KMS-11 (cell line): ENCODE measurements around the gene HMGN5.

Source experiments
- H2AFZ ChIP-seq: fragments of 200-600 bp; sonication (generic); 2 replicates; pipeline ENCODE4 v1.6.1; 2016; ENCODE audit warnings: antibody characterized with exemption, mixed run types, low read depth
- H3K27ac ChIP-seq: fragments of 200-600 bp; sonication (generic); 2 replicates; pipeline ENCODE4 v1.6.1; 2016; ENCODE audit warnings: mild to moderate bottlenecking, mixed run types
- H3K27me3 ChIP-seq: fragments of 200-600 bp; sonication (generic); 2 replicates; pipeline ENCODE4 v1.6.1; 2017; ENCODE audit warnings: mild to moderate bottlenecking, low read depth, mixed run types, moderate library complexity; ENCODE audit not compliant: insufficient read depth
- H3K36me3 ChIP-seq: fragments of 200-600 bp; sonication (generic); 2 replicates; pipeline ENCODE4 v1.6.1; 2017; ENCODE audit warnings: mild to moderate bottlenecking, mixed run types; ENCODE audit not compliant: insufficient read depth
- H3K4me1 ChIP-seq: fragments of 200-600 bp; sonication (generic); 2 replicates; pipeline ENCODE4 v1.6.1; 2016; ENCODE audit warnings: mild to moderate bottlenecking, low read depth, mixed run types; ENCODE audit not compliant: poor library complexity, severe bottlenecking
- H3K4me2 ChIP-seq: fragments of 200-600 bp; sonication (generic); 2 replicates; pipeline ENCODE4 v1.7.0; 2016; ENCODE audit warnings: mild to moderate bottlenecking, mixed run types
- H3K4me3 ChIP-seq: fragments of 200-600 bp; sonication (generic); IDR thresholded peaks from 2 replicates; pipeline ENCODE4 v1.6.1; 2017; ENCODE audit warnings: low read depth, low read length, mixed read lengths; ENCODE audit not compliant: insufficient read depth
- H3K79me2 ChIP-seq: fragments of 200-600 bp; sonication (generic); 2 replicates; pipeline ENCODE4 v1.6.1; 2016; ENCODE audit warnings: low read depth, mixed run types; ENCODE audit not compliant: insufficient read depth
- H3K9ac ChIP-seq: fragments of 200-600 bp; sonication (generic); 2 replicates; pipeline ENCODE4 v1.6.1; 2016; ENCODE audit warnings: mild to moderate bottlenecking, mixed run types
- H4K20me1 ChIP-seq: fragments of 200-600 bp; sonication (generic); 2 replicates; pipeline ENCODE4 v1.6.1; 2016; ENCODE audit warnings: mild to moderate bottlenecking, mixed run types; ENCODE audit not compliant: insufficient read depth
- TF ChIP-seq, protein P1 (sequence below): fragments of 200-600 bp; sonication (generic); conservative IDR thresholded peaks from 2 replicates; pipeline ENCODE4 v1.6.1; 2017; ENCODE audit warnings: low read depth, mild to moderate bottlenecking, antibody characterized with exemption, low read length, moderate library complexity, mixed read lengths

Gene HMGN5, protein sequence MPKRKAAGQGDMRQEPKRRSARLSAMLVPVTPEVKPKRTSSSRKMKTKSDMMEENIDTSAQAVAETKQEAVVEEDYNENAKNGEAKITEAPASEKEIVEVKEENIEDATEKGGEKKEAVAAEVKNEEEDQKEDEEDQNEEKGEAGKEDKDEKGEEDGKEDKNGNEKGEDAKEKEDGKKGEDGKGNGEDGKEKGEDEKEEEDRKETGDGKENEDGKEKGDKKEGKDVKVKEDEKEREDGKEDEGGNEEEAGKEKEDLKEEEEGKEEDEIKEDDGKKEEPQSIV

GRCh38 chrX:81201671-81202455, at the start of gene HMGN5, which contains the start of gene SH3BGRL:
HMGN5 (minus strand) TSS chrX:81201913; CDS start chrX:81121549, 80,364 bp downstream.
SH3BGRL (plus strand) TSS chrX:81202102; CDS start chrX:81202201, 99 bp downstream.
- Histone ChIP-seq H3K27ac (peak within 1 kb of the TSS; percentile 77), H3K36me3 (no peaks in the 10 kb centered on the region), H3K27me3 (no peaks in the 10 kb centered on the region), H2AFZ (peak within 1 kb of the TSS; percentile 95), H3K79me2 (no peaks in the 10 kb centered on the region), H3K4me1 (peaks cover 20% of the 10 kb centered on the region), H3K4me3 (no peak within 1 kb of the TSS), H3K4me2 (peak within 1 kb of the TSS; percentile 91), H4K20me1 (no peaks in the 10 kb centered on the region), H3K9ac (peak within 1 kb of the TSS; percentile 81)
- TF ChIP-seq, protein P1, sequence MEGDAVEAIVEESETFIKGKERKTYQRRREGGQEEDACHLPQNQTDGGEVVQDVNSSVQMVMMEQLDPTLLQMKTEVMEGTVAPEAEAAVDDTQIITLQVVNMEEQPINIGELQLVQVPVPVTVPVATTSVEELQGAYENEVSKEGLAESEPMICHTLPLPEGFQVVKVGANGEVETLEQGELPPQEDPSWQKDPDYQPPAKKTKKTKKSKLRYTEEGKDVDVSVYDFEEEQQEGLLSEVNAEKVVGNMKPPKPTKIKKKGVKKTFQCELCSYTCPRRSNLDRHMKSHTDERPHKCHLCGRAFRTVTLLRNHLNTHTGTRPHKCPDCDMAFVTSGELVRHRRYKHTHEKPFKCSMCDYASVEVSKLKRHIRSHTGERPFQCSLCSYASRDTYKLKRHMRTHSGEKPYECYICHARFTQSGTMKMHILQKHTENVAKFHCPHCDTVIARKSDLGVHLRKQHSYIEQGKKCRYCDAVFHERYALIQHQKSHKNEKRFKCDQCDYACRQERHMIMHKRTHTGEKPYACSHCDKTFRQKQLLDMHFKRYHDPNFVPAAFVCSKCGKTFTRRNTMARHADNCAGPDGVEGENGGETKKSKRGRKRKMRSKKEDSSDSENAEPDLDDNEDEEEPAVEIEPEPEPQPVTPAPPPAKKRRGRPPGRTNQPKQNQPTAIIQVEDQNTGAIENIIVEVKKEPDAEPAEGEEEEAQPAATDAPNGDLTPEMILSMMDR: no peak

DNA sequence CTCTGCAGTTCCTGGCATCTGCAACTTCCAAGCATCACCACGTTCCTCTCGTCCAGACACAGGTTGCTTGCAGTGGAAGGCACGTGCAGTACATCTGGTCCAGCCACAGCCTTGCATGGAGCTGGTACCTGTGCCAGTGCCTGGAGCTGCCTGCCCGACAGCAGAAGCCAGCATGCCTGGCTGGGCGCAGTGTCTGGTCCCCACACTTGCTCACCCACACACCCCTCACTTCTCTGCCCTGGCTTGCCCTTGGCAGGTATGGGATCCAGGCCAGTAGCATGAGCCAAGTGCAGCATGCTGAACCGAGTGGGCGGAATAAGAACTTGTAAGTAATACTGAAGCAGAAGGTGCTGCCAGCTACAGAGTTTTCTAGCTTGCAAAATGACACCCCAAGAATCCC, 40.0 kb upstream of the HMGN5 start:
- Histone ChIP-seq H3K4me2 (no peak overlapping the region), H3K79me2 (no peaks in the 10 kb centered on the region), H4K20me1 (no peaks in the 10 kb centered on the region), H3K27ac (no peak overlapping the region), H2AFZ (no peak overlapping the region), H3K4me3 (no peak overlapping the region), H3K4me1 (no peaks in the 10 kb centered on the region), H3K36me3 (no peaks in the 10 kb centered on the region), H3K9ac (no peak overlapping the region), H3K27me3 (no peaks in the 10 kb centered on the region)
- TF ChIP-seq, protein P1: no peak

GRCh38 chrX:81240701-81241331, 39.1 kb upstream of the HMGN5 start:
- Histone ChIP-seq H3K4me2 (no peak overlapping the region), H3K27me3 (no peaks in the 10 kb centered on the region), H4K20me1 (no peaks in the 10 kb centered on the region), H2AFZ (no peak overlapping the region), H3K9ac (no peak overlapping the region), H3K36me3 (no peaks in the 10 kb centered on the region), H3K4me1 (no peaks in the 10 kb centered on the region), H3K27ac (no peak overlapping the region), H3K4me3 (no peak overlapping the region), H3K79me2 (no peaks in the 10 kb centered on the region)
- TF ChIP-seq, protein P1: no peak

- TF ChIP-seq, protein P1: no peak
- Histone ChIP-seq H3K4me3 (no peak overlapping the region), H3K79me2 (no peaks in the 10 kb centered on the region), H3K4me2 (no peak overlapping the region), H4K20me1 (no peaks in the 10 kb centered on the region), H2AFZ (no peak overlapping the region), H3K4me1 (no peaks in the 10 kb centered on the region), H3K9ac (no peak overlapping the region), H3K27me3 (no peaks in the 10 kb centered on the region), H3K36me3 (no peaks in the 10 kb centered on the region), H3K27ac (no peak overlapping the region)
Measured at GRCh38 chrX:81238166-81238565, 36.5 kb upstream of the HMGN5 start.
